MCF 10A (cell line): Measurements from ENCODE around the gene WWOX. TPM values are rescaled to one million over a fixed set of nuclear protein-coding genes. Genes with fewer than 3 reads are reported as not detected.

Experiments used
- BruUV-seq: library from RNA; stranded (reverse); fragments of 400-500 nt; replicated peaks from 2 replicates; lab custom pipeline; 2021; lab: Mats Ljungman, UMichigan
- CTCF ChIA-PET: fragments of 300-600 bp; sonication (Branson Sonifier 250); formaldehyde crosslinking; extraction: SDS; loops from one replicate; lab custom pipeline; 2021; ENCODE audit warnings: antibody characterized with exemption, inconsistent platforms; lab: Yijun Ruan, JAX
- POLR2A ChIA-PET: fragments of 300-600, 350-650 bp; sonication (Branson Sonifier 250); formaldehyde crosslinking; extraction: SDS; loops from one replicate; lab custom pipeline; 2020; ENCODE audit warnings: antibody characterized with exemption, inconsistent platforms; lab: Yijun Ruan, JAX
- DNase-seq: peaks from one replicate; pipeline ENCODE4 v3.0.0-alpha.2; 2018; ENCODE audit not compliant: unreplicated experiment
- H3K27ac Mint-ChIP-seq: one replicate; pipeline ENCODE4 v1.8.0; 2022; ENCODE audit warnings: mild to moderate bottlenecking, low read depth, mixed read lengths; ENCODE audit not compliant: unreplicated experiment
- H3K27me3 Mint-ChIP-seq: one replicate; pipeline ENCODE4 v1.8.0; 2022; ENCODE audit warnings: mixed read lengths; ENCODE audit not compliant: insufficient read depth, unreplicated experiment
- H3K36me3 Mint-ChIP-seq: one replicate; pipeline ENCODE4 v1.8.0; 2022; ENCODE audit warnings: mild to moderate bottlenecking, moderate library complexity, mixed read lengths; ENCODE audit not compliant: insufficient read depth, unreplicated experiment
- H3K4me1 Mint-ChIP-seq: one replicate; pipeline ENCODE4 v1.8.0; 2022; ENCODE audit warnings: mixed read lengths; ENCODE audit not compliant: insufficient read depth, unreplicated experiment
- H3K4me3 Mint-ChIP-seq: one replicate; pipeline ENCODE4 v1.8.0; 2022; ENCODE audit warnings: mild to moderate bottlenecking, moderate library complexity, mixed read lengths; ENCODE audit not compliant: unreplicated experiment
- H3K9me3 Mint-ChIP-seq: one replicate; pipeline ENCODE4 v1.8.0; 2022; ENCODE audit warnings: mixed read lengths; ENCODE audit not compliant: unreplicated experiment
- CTCF ChIP-seq: fragments of 200-600 bp; IDR thresholded peaks from one replicate; pipeline ENCODE4 v1.8.0; 2022; ENCODE audit warnings: antibody characterized with exemption, mild to moderate bottlenecking; ENCODE audit not compliant: unreplicated experiment
- intact Hi-C: fragments of 100-400 bp; cut with micrococcal nuclease; formaldehyde crosslinking; loops from 2 replicates; pipeline ENCODE4 v1.14.1; 2022
- total RNA-seq: library from RNA; stranded (reverse); gene quantifications from 2 replicates; pipeline ENCODE4 v1.2.3, GENCODE V29; 2022

WWOX gene
- total RNA-seq, 1 experiment from 2014 or later, result 18.1 TPM

- no peak for DNase-seq
- no peaks in the 10 kb centered on the region for H3K27me3 Mint-ChIP-seq
- H3K4me3 Mint-ChIP-seq, result no peak overlapping the region
- intact Hi-C loops, result no loop called here
- no peak overlapping the region for H3K27ac Mint-ChIP-seq
- no peak for TF ChIP-seq CTCF
- no peaks in the 10 kb centered on the region for H3K9me3 Mint-ChIP-seq
- BruUV-seq, result no TSS peak
- ChIA-PET POLR2A (interaction anchor here (1.0 kb wide), 1 partner anchor 142 kb away, joined by 4 read pairs; no protein-coding TSS in a partner anchor), CTCF (interaction anchor here (0.6 kb wide), 1 partner anchor 146 kb away, joined by 5 read pairs; no protein-coding TSS in a partner anchor)
- no peaks in the 10 kb centered on the region for H3K4me1 Mint-ChIP-seq
- H3K36me3 Mint-ChIP-seq, result no peaks in the 10 kb centered on the region
Observed at GRCh38 chr16:78258375-78259065, 159.1 kb downstream of the WWOX start.

- no peak for DNase-seq
- Mint-ChIP-seq H3K4me1 (no peaks in the 10 kb centered on the region), H3K27ac (no peak overlapping the region), H3K27me3 (no peaks in the 10 kb centered on the region), H3K4me3 (no peak overlapping the region), H3K9me3 (no peaks in the 10 kb centered on the region), H3K36me3 (no peaks in the 10 kb centered on the region)
- no TSS peak for BruUV-seq
- ChIA-PET POLR2A (no interaction called here), CTCF (no interaction called here)
- intact Hi-C loops, result no loop called here
- TF ChIP-seq CTCF, result no peak
Observed at GRCh38 chr16:78259873-78260272, 160.4 kb downstream of the WWOX start.

- intact Hi-C loops, result no loop called here
- ChIA-PET CTCF (no interaction called here), POLR2A (no interaction called here)
- no peak for TF ChIP-seq CTCF
- peaks cover 5% of the 10 kb centered on the region for H3K9me3 Mint-ChIP-seq
- no peaks in the 10 kb centered on the region for H3K27me3 Mint-ChIP-seq
- BruUV-seq, result no TSS peak
- no peak for DNase-seq
- no peak overlapping the region for H3K27ac Mint-ChIP-seq
- H3K4me3 Mint-ChIP-seq, result no peak overlapping the region
- H3K4me1 Mint-ChIP-seq, result no peaks in the 10 kb centered on the region
- H3K36me3 Mint-ChIP-seq, result no peaks in the 10 kb centered on the region
Observed at GRCh38 chr16:78264642-78265041, 165.2 kb downstream of the WWOX start.

- DNase-seq, result no peak
- Mint-ChIP-seq H3K27me3 (no peaks in the 10 kb centered on the region), H3K4me1 (no peaks in the 10 kb centered on the region), H3K36me3 (no peaks in the 10 kb centered on the region), H3K4me3 (no peak overlapping the region), H3K27ac (no peak overlapping the region), H3K9me3 (peaks cover 5% of the 10 kb centered on the region)
- ChIA-PET POLR2A (no interaction called here), CTCF (interaction anchor here (0.5 kb wide), 1 partner anchor 98 kb away, joined by 3 read pairs; no protein-coding TSS in a partner anchor)
- no peak for TF ChIP-seq CTCF
- BruUV-seq, result no TSS peak
- intact Hi-C loops, result no loop called here
Observed at GRCh38 chr16:78269256-78269655, 169.8 kb downstream of the WWOX start.
